A673 (cell line): ENCODE results near the gene RIT2.

Experiments used
- CTCF ChIP-seq: fragments of 300-800, 200-600 bp; sonication (generic); conservative IDR thresholded peaks from 2 replicates; pipeline ENCODE4 v1.5.1; 2017; ENCODE audit warnings: low read depth, mild to moderate bottlenecking, antibody characterized with exemption, low read length, moderate library complexity, mixed read lengths
- EZH2 ChIP-seq: fragments of 200-600 bp; sonication (generic); IDR thresholded peaks from 2 replicates; pipeline ENCODE4 v1.6.1; 2017; ENCODE audit warnings: borderline replicate concordance, low read depth, mild to moderate bottlenecking, mixed read lengths, antibody characterized with exemption, low read length; ENCODE audit not compliant: poor library complexity, severe bottlenecking

GRCh38 chr18:43148231-43148630, 32.7 kb upstream of the RIT2 start:
- no peak for TF ChIP-seq CTCF
- TF ChIP-seq EZH2: no peak
